A673 (cell line): ENCODE results near the gene TMEM218.

ENCODE experiments used
- CTCF ChIP-seq: fragments of 300-800, 200-600 bp; sonication (generic); conservative IDR thresholded peaks from 2 replicates; pipeline ENCODE4 v1.5.1; 2017; ENCODE audit warnings: low read depth, mild to moderate bottlenecking, antibody characterized with exemption, low read length, moderate library complexity, mixed read lengths
- EZH2 ChIP-seq: fragments of 200-600 bp; sonication (generic); IDR thresholded peaks from 2 replicates; pipeline ENCODE4 v1.6.1; 2017; ENCODE audit warnings: borderline replicate concordance, low read depth, mild to moderate bottlenecking, mixed read lengths, antibody characterized with exemption, low read length; ENCODE audit not compliant: poor library complexity, severe bottlenecking

- TF ChIP-seq EZH2 = no peak
- TF ChIP-seq CTCF = no peak
These were observed 31.4 kb downstream of the TMEM218 start for GRCh38 chr11:125079878-125080530.
